HG03095 (cell line): ENCODE results near the gene PFKM.
A peak's percentile ranks its signal among the peaks of the same experiment; 100 is the strongest.

Source experiments
- ATAC-seq: cut with Tn5 transposase; IDR thresholded peaks from one replicate; pipeline ENCODE4 v1.9.1; 2021; ENCODE audit warnings: moderate library complexity; ENCODE audit not compliant: unreplicated experiment

PFKM gene

GRCh38 chr12:48119078-48119833, at the start of gene PFKM:
PFKM (plus strand) TSS chr12:48119364; CDS start chr12:48122775, 3,411 bp downstream.
- peak; percentile 99 for ATAC-seq

- ATAC-seq, result no peak
Measured at GRCh38 chr12:48070033-48070432, 49.1 kb upstream of the PFKM start.

DNA sequence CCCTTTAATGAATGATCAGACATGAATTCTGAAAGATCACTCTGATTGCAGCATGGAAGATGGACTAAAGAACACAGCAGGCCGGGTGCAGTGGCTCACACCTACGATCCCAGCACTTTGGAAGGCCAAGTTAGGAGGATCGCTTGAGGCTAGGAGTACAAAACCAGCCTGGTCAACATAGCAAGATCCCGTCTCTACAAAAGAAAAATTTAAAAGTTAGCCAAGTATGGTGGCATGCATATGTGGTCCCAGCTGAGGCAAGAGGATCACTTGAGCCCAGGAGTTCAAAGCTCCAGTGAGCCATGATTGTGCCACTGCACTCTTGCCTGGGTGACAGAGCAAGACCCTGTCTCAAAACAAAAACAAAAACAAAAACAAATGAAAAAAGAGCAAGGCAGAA, 48.4 kb upstream of the PFKM start:
- no peak for ATAC-seq

DNA sequence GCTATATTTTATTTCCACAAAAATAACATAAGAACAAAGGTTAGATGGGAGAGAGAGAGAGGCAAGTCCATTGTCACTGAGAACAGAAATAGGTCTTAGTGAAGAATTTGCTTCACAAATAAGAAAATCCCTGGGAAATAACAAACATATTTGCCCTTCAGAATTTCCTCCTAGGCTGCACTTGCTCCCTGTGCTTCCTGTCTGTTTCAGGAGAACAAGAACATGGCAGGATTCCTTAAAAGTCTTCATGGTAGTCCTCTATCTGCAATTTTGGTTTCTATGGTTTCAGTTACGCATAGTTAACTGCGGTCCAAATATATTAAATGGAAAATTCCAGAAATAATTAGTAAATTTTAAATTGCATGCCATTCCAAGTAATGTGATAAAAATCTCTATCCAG, 47.4 kb upstream of the PFKM start:
- ATAC-seq, result no peak

DNA sequence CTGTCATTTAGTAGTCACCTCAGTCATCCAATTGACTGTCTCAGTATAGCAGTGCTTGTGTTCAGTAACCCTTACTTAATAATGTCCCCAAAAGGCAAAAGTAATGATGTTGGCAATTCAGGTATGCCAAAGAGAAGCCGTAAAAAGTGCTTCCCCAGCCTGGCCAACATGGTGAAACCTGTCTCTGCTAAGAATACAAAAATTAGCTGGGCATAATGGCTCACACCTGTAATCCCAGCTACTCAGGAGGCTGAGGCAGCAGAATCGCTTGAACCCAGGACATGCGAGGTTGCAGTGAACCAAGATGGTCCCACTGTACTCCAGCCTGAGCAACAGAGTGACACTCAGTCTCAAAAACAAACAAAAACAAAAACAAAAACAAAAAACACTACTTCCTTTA, 46.9 kb upstream of the PFKM start:
- ATAC-seq, result no peak

GRCh38 chr12:48074266-48074665, 44.9 kb upstream of the PFKM start:
- ATAC-seq, result no peak

- no peak for ATAC-seq
Measured at GRCh38 chr12:48075832-48076231, 43.3 kb upstream of the PFKM start.

- no peak for ATAC-seq
Measured at GRCh38 chr12:48077111-48077510, 42.1 kb upstream of the PFKM start.

- no peak for ATAC-seq
Measured at GRCh38 chr12:48078901-48079300, 40.3 kb upstream of the PFKM start.

DNA sequence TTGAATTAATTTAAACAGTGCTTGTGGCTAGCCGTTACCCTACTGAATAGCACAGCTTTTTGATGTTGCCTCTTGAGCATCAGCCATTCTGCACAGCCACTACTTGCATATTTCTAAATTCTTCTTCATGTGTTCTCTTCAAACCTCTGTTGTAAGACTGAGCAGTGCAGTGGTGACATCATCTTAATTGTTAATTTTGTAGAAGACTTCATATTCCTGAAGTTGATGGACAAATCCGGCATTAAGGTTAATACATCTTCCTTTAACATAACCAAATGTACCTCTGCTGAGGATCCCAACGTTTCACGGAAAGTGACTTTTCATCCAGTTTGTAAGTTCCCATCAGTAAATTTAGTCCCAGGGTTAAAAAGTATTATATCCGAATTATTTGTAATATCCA, 38.9 kb upstream of the PFKM start:
- ATAC-seq, result no peak

GRCh38 chr12:48080821-48081220, 38.3 kb upstream of the PFKM start:
- no peak for ATAC-seq

GRCh38 chr12:48084066-48084465, 35.1 kb upstream of the PFKM start:
- no peak for ATAC-seq

DNA sequence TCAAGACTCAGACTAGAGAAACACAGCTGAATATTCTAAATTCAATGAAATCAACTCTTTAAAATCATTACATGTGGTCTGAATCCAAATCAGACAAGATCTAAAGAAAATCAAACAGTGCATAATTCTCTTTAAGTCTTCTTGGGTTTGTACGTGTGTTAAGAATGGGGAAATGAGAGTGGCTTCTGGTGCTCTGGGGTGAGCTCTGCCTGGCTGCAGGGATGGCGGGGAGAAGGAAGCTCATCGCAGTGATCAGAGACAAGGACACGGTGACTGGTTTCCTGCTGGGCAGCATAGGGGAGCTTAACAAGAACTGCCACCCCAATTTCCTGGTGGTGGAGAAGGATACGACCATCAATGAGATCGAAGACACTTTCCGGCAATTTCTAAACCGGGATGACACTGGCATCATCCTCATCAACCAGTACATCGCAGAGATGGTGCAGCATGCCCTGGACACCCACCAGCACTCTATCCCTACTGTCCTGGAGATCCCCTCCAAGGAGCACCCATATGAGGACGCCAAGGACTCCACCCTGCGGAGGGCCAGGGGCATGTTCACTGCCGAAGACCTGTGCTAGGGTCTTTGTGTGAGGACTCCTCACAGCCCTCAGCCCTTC, 34.2 kb upstream of the PFKM start:
- ATAC-seq, result no peak

GRCh38 chr12:48086327-48086726, 32.8 kb upstream of the PFKM start:
- no peak for ATAC-seq

- ATAC-seq, result no peak
Measured at GRCh38 chr12:48092611-48093010, 26.6 kb upstream of the PFKM start.

DNA sequence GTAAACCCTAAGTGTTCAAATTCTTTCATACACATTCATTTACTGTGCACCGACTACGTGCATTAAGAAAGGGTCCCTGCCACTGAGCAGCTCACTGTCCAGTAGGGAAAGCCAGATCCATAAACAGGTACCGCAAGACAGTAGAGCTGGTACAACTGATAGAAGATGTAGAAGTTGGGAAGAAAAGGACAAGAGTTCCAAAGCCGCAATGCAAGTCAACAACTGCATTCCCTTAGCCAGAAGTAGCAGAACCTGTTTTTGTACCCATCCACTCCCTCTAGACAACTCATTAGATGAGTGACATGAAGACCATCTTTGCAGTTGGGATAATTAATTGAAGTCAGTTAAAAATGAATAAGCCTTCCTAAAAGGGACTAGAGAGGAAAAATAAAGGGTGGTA, 14.6 kb upstream of the PFKM start:
- ATAC-seq, result no peak

GRCh38 chr12:48105321-48105866, 13.8 kb upstream of the PFKM start:
- ATAC-seq, result peak; percentile 26

GRCh38 chr12:48105867-48106680, 13.1 kb upstream of the PFKM start, which contains the start of gene SENP1:
SENP1 (minus strand) TSS chr12:48106079; CDS start chr12:48101472, 4,607 bp downstream.
- peak; percentile 57 for ATAC-seq

DNA sequence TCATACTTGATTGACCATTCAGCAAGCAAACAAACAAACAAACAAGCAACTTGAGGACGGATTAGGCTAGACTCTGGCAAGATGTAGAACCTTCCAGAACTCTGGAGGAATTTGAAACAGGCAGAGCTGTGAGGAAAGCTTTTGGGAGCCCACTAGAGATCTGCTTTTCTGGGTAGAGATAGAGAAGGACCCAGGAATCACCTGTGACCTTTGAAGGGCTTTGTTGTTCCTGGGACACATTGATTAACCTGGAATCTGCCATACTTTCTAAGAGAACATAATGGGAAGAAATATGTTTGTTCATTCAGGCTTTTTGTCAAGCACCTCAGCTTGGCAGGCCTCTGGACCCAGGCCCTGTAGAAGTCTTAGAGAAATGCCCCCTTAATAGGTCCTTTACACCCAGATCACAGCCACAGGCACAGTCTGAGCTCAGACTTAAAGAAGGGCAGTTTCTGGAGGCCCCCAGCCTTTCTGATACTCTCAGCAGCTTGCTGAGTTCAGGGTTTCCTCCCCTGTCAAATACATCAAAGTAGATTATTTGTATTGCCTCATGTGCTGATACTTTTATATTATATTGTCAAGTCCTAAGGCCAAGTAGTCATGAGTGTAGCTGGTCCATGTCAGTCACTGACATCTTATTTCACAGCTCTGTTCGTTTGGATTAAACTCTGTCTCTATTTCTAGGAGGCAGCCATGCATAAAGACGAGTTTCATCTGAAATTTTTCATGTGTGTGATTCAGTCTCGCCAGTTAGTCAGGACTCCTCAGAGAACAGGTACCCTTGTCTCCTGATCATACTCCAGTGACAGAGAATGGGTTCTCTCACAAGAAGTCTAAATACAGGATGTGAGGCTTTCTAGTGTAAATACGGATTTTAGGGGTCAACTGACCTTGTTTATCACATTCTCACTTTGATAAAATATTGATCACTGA, 12.2 kb upstream of the PFKM start:
- ATAC-seq, result no peak

- no peak for ATAC-seq
Measured at GRCh38 chr12:48109424-48109823, 9.7 kb upstream of the PFKM start.
